Measurements from ENCODE around the gene DPYD.

GRCh38 chr1:97334454-97334853, 586.4 kb downstream of the DPYD start:
- TF ChIP-seq ZNF239 (CRISPR knock-in tag; IDR thresholded peaks at IDR 0.05) (no peak), TSHZ1 (CRISPR knock-in tag; IDR thresholded peaks at IDR 0.05) (no peak), NCOR1 (IDR thresholded peaks at IDR 0.05) (no peak), EP300 (IDR thresholded peaks at IDR 0.05; ENCODE audit: low read length) (no peak), MAZ (CRISPR knock-in tag; conservative IDR thresholded peaks at IDR 0.05 in 1 of 2, IDR thresholded peaks at IDR 0.05 in 1 of 2) (no peak), ETS1 (conservative IDR thresholded peaks at IDR 0.05; ENCODE audit: control insufficient read depth, low read depth, low read length) (no peak), KDM1A (IDR thresholded peaks at IDR 0.05) (no peak), TARDBP (IDR thresholded peaks at IDR 0.05) (no peak), ZFP30 (CRISPR knock-in tag; IDR thresholded peaks at IDR 0.05; ENCODE audit: borderline replicate concordance) (no peak), FOXA1 (IDR thresholded peaks at IDR 0.05; ENCODE audit: borderline replicate concordance) (no peak), POLR2A (conservative IDR thresholded peaks at IDR 0.05) (no peak)
- TF ChIP-seq, protein P1, sequence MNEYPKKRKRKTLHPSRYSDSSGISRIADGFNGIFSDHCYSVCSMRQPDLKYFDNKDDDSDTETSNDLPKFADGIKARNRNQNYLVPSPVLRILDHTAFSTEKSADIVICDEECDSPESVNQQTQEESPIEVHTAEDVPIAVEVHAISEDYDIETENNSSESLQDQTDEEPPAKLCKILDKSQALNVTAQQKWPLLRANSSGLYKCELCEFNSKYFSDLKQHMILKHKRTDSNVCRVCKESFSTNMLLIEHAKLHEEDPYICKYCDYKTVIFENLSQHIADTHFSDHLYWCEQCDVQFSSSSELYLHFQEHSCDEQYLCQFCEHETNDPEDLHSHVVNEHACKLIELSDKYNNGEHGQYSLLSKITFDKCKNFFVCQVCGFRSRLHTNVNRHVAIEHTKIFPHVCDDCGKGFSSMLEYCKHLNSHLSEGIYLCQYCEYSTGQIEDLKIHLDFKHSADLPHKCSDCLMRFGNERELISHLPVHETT (CRISPR knock-in tag; conservative IDR thresholded peaks at IDR 0.05 in 1 of 2, IDR thresholded peaks at IDR 0.05 in 1 of 2), result no peak
- TF ChIP-seq, protein P2, sequence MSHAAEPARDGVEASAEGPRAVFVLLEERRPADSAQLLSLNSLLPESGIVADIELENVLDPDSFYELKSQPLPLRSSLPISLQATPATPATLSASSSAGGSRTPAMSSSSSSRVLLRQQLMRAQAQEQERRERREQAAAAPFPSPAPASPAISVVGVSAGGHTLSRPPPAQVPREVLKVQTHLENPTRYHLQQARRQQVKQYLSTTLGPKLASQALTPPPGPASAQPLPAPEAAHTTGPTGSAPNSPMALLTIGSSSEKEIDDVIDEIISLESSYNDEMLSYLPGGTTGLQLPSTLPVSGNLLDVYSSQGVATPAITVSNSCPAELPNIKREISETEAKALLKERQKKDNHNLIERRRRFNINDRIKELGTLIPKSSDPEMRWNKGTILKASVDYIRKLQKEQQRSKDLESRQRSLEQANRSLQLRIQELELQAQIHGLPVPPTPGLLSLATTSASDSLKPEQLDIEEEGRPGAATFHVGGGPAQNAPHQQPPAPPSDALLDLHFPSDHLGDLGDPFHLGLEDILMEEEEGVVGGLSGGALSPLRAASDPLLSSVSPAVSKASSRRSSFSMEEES (CRISPR knock-in tag; IDR thresholded peaks at IDR 0.05), result no peak
